GM23248 (cell line): ENCODE data around the gene IGFBPL1.

ENCODE experiments used
- EZH2 ChIP-seq: fragments of 200-600 bp; sonication (generic); IDR thresholded peaks from 2 replicates; pipeline ENCODE4 v1.6.1; 2018; ENCODE audit warnings: antibody characterized with exemption, mild to moderate bottlenecking; ENCODE audit not compliant: insufficient read depth, poor library complexity, severe bottlenecking
- EZH2phosphoT487 ChIP-seq: fragments of 200-600 bp; sonication (generic); IDR thresholded peaks from 2 replicates; pipeline ENCODE4 v1.6.1; 2018; ENCODE audit warnings: antibody characterized with exemption, moderate library complexity, mild to moderate bottlenecking, low read depth; ENCODE audit not compliant: insufficient read depth

GRCh38 chr9:38445154-38446043, 21.1 kb upstream of the IGFBPL1 start:
- TF ChIP-seq EZH2phosphoT487 (no peak), EZH2 (no peak)
